Progenitor cell of endocrine pancreas (in vitro differentiated cells): ENCODE results near the gene DRC7. TPM values are rescaled to one million over a fixed set of nuclear protein-coding genes. Genes with fewer than 3 reads are reported as not detected.

Experiments
- DNase-seq: peaks from one replicate; pipeline ENCODE4 v3.0.0; 2021; ENCODE audit warnings: low spot score; ENCODE audit not compliant: unreplicated experiment
- H3K27ac Mint-ChIP-seq: 2 replicates; pipeline ENCODE4 v1.8.0; 2021; ENCODE audit warnings: mild to moderate bottlenecking, moderate library complexity, mixed read lengths
- H3K27me3 Mint-ChIP-seq: 2 replicates; pipeline ENCODE4 v1.8.0; 2021; ENCODE audit warnings: mixed read lengths
- H3K36me3 Mint-ChIP-seq: 2 replicates; pipeline ENCODE4 v1.8.0; 2022; ENCODE audit warnings: mixed read lengths; ENCODE audit not compliant: insufficient read depth
- H3K4me1 Mint-ChIP-seq: 2 replicates; pipeline ENCODE4 v1.8.0; 2021; ENCODE audit warnings: low read depth, mixed read lengths
- H3K4me3 Mint-ChIP-seq: 2 replicates; pipeline ENCODE4 v1.8.0; 2021; ENCODE audit warnings: low read depth, mild to moderate bottlenecking, moderate library complexity, mixed read lengths
- H3K9me3 Mint-ChIP-seq: 2 replicates; pipeline ENCODE4 v1.8.0; 2021; ENCODE audit warnings: low read depth, mixed read lengths
- CTCF ChIP-seq: fragments of 200-600 bp; sonication (generic); IDR thresholded peaks from one replicate; pipeline ENCODE4 v1.5.0; 2021; ENCODE audit warnings: antibody characterized with exemption, mild to moderate bottlenecking; ENCODE audit not compliant: unreplicated experiment
- total RNA-seq: library from RNA; stranded (reverse); gene quantifications from 2 replicates; pipeline ENCODE4 v1.2.1, GENCODE V29; 2021

Gene DRC7
- total RNA-seq, 1 donor from 2014 or later = 6.8 TPM

GRCh38 chr16:57680842-57681375, 13.7 kb upstream of the DRC7 start:
- TF ChIP-seq CTCF = no peak
- H3K36me3 Mint-ChIP-seq = no peaks in the 10 kb centered on the region
- no peaks in the 10 kb centered on the region for H3K27me3 Mint-ChIP-seq
- no peak overlapping the region for H3K4me3 Mint-ChIP-seq
- DNase-seq = no peak
- no peaks in the 10 kb centered on the region for H3K9me3 Mint-ChIP-seq
- no peak overlapping the region for H3K27ac Mint-ChIP-seq
- H3K4me1 Mint-ChIP-seq = peaks cover 10% of the 10 kb centered on the region

DNA sequence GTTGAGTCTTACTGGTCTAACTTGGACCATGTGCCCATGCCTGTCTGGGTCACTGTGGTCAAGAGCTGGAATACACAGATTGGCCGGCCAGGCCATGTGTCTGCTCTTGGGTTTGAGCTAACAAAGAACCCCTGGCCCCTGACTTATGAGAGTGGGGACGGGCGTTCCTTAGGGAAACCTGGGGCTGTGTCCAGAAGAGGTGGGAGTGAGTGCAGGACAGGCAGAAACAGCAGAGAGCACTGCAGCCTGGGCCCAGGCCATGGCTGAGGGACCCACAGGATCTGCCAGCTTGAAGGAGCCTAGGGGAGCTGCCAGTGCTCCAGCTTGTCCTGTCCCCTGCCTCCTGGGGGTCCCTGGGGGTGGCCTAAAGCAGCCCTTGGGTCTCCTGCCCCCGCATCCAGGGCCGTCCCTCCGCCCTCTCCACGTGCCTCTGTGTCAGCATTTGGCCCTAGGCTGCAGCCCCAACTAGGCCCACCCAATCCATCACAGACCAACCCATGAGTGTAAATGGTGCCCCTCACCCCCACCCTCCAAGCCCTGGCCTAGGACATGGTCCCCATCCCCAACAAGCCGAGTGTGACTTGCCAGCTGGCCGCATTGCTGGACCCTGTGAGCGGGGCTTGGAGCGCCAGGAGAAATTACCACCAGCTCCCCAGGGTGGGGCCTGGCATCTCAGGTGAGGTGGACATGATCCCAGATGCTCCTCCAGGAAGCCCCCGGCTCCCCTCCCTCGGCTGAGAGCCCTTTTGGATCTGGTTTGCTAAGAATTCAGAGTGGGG, 12.5 kb upstream of the DRC7 start:
- no peak for TF ChIP-seq CTCF
- no peak for DNase-seq
- no peaks in the 10 kb centered on the region for H3K9me3 Mint-ChIP-seq
- no peak overlapping the region for H3K27ac Mint-ChIP-seq
- H3K4me1 Mint-ChIP-seq = peaks cover 8% of the 10 kb centered on the region
- no peaks in the 10 kb centered on the region for H3K27me3 Mint-ChIP-seq
- H3K36me3 Mint-ChIP-seq = no peaks in the 10 kb centered on the region
- H3K4me3 Mint-ChIP-seq = no peak overlapping the region

- DNase-seq = no peak
- H3K4me1 Mint-ChIP-seq = peaks cover 6% of the 10 kb centered on the region
- no peak for TF ChIP-seq CTCF
- H3K9me3 Mint-ChIP-seq = no peaks in the 10 kb centered on the region
- H3K36me3 Mint-ChIP-seq = no peaks in the 10 kb centered on the region
- no peaks in the 10 kb centered on the region for H3K27me3 Mint-ChIP-seq
- peak overlapping the region; percentile 30 for H3K27ac Mint-ChIP-seq
- no peak overlapping the region for H3K4me3 Mint-ChIP-seq
Observed at GRCh38 chr16:57682809-57683635, 11.6 kb upstream of the DRC7 start.

DNA sequence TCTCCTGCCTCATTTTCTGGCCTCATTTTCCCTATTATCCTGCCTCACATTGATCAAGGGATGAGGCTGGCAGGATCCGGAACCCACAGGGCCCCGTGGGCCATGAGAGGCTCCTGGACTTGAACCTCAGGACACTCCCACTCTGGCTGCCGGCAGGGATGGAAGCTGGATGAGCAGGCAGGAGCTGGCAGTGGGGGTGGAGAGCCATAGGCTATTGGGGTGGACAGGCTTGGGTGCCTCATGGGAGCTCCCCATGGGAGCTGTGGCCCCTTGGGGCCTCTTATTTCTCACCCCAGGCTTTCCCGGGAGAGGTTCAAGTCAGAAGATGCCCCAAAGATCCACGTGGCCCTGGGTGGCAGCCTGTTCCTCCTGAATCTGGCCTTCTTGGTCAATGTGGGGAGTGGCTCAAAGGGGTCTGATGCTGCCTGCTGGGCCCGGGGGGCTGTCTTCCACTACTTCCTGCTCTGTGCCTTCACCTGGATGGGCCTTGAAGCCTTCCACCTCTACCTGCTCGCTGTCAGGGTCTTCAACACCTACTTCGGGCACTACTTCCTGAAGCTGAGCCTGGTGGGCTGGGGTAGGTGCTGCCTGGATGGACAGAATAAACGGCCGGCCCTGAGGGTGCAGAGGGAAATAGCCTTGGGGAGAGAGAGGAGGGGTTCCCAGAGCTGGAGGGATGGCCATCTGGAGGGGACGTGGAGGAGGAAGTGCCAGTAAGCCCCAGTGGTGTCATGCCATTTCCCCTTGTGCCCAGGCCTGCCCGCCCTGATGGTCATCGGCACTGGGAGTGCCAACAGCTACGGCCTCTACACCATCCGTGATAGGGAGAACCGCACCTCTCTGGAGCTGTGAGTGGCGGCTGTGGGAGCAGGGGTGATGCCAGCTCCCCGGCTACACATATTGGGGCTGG, 10.7 kb upstream of the DRC7 start:
- Mint-ChIP-seq H3K9me3 (no peaks in the 10 kb centered on the region), H3K27ac (no peak overlapping the region), H3K4me1 (peaks cover 6% of the 10 kb centered on the region), H3K27me3 (no peaks in the 10 kb centered on the region), H3K36me3 (no peaks in the 10 kb centered on the region), H3K4me3 (no peak overlapping the region)
- no peak for DNase-seq
- no peak for TF ChIP-seq CTCF
